Fibroblast of skin of right quadriceps (primary cell): ENCODE data around the gene P4HA3.

Source experiments
- DNase-seq: peaks from one replicate; pipeline ENCODE4 v3.0.0-alpha.2; 2013

P4HA3 gene

DNA sequence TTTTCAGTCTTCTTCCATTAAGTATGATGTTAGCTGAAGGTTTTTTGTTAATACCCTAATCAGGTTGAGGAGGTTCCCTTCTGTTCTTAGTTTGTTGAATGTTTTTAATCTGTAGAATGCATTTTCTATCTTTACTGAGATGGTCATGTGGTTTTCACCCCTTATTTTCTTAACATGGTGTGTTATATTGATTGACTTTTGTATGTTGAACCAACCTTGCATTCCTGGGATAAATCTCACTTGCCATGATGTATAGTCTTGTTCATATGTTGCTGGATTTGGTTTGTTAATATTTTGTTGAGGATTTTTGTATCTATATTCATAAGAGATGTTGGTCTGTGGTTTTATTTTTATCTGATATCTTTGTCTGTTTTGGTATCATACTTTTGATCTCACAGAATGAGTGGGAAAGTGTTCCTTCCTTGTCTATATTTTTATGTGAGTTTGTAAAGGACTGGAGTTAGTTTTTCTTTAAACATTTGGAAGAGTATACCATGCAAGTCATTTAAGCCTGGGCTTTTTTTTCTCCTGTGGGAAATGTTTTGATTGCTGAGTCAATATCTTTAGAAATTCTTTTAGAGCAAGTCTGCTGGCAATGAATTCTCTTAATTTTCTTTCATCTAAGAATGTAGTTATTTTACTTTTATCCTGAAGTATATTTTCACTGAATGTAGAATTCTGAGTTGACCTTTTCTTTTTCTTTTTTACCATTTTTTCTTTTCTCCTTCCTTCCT, 5.5 kb upstream of the P4HA3 start:
- DNase-seq = peak; percentile 61

DNA sequence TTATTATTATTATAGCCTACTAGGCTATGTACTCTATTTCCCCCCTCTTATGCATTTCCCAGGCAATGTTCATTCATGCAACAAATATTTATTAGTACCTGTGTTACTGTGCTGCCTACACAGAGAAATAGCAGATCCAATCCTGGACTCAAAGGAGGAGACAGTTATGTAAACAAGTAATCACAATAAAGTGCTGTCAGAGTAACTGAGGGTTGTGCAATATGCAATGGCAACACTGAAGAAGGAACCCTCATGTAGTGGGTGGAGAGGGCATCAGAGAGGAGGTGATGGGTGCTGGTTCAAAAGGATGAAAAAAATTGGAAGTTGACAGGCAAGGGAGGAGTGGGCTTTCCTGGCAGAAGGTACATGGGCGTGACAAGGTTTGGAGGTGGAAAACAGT, 886 bp upstream of the P4HA3 start:
- DNase-seq = no peak

DNA sequence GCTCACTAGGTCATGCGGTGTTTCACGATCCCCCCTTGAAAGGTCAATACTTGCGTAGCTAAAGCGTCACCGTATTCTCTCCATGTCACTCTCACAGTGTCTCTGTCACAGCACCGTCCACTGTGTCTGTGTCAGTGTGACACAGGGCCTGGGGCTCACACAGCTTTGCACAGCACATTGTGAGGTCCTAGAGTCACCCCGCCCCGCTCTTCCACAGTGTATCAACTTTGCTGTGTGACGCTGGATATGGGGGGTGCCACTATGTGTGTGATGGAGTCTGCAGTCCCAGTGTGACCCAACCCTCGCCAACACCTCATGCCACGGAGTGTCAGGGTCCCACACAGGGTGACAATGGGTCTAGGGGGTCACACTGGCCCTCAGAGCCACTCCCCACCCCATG, 583 bp downstream of the P4HA3 start:
- DNase-seq = no peak

DNA sequence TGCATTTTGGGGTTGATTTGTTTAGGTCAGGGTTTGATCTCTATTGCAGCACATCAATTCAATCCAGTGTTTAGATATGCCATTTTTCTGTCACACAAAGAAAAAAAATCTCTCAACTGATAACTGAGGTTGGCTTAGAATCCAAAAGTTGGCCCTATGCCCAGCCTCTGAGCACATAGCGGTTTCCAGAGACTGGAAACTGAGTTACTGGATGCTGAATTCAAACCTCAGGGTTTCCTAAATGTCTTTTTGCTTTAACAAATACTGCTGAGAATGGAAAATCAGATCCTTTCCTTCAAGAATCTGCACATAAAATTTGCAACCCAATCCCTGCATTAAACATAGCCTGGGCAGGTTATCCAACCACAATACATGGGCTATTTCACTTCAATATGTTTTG, 4.0 kb downstream of the P4HA3 start:
- peak; percentile 68 for DNase-seq

DNA sequence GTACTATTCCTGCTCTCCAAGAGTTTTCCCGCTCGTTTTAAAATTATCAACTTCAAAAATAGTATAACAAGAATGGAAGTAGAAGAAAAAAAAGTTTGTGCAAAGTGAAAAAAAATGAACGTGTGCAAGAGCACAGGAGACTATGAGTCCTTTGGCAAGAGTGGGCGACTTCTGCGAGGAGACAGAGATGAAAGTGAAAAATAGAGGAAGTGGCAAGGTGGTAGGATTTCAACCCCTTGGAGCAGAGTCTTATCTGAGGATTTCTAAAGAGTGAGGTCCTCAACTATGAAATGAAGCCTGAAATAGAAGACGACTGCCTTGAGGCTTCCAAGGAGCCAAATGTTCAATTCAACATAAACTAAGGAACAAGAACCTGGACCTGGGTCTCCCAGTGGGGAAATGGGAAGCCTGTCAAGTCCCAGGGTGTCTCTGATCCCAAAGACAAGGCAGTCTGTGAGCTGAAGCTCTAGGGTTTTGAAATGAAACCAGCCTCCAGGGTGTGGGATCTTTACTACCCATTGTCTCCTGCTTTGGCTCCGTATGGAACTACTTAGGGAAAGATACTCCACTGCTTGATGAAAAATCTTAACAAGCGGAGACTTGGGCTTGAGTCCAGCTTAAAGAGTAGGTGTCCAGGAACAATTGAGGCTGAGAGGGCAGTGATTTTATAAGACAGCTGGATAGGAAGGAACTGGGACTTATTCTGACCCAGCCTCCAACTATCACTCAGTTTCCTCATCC, 4.8 kb downstream of the P4HA3 start:
- DNase-seq = no peak

DNA sequence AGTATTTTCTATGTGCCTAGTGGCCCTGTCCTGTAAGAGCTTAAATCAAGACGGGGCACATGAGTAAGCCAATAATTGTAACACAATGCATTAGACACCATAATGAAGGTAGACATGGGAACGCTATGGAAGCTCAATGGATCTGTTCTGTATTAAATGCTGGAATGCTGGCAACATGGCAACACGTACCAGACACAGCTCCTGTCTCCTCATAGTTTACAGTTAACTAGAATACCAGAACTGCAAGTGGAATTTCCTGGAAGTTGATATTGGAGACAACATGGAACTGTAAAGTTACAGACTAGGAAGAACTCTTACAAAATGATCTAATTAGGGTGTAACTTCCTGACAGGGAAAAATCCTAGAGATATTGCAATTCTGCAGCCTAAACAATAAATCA, 12.4 kb downstream of the P4HA3 start:
- DNase-seq = peak; percentile 40

DNA sequence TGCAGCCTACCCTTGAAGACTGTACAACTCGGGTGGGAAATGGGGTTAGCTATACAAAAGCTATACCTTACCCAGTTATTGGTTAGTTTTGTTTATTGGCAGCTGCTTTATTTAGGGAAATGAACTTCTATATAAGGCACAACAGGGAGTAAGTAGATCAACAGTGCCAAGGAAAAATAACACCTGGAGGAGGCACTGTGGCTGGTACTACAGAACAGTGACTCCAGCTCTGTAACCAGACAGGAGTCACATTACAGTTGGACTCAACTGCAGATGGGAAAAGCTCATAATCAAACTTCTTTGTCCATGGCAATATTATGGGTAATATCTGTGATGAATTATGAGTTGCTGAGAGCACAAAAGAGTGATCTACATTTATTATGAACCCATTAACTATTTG, 14.0 kb downstream of the P4HA3 start:
- DNase-seq = no peak

DNA sequence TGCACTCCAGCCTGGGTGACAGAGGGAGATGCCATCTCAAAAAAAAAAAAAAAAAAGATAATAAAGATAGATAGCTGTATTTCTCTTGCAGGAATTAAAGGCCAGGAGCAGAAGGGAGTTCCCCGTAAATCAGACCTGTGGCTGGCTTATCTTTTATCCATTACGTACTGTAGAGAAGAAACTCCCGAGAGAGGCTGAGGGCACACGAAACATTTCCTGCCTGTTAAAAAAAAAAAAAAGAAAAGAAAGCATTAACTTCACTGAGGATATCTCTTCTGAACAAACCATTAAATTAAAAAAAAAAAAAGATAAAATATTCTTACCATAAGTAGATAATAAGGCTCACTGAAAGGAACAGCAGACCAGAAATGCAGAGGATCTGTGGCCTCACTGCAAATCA, 22.5 kb downstream of the P4HA3 start:
- no peak for DNase-seq

DNA sequence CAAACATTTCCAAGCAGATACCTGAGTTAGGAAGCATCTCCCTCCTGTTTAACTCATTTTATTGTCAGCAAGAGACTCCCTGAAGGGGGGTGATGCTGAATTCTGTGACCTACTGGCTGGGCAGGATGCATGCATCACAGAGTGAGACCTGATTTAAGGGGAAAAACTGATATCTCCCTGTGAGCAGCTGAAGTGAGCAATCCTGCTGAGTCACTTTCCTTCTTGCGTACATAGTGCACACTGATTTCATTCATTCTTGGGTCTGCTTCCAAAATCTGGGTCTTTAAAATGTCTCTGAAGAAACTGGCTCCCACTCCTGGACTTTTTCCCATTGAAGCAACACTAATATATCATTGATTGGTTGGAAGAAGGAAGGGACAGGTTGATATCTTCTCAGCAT, 23.3 kb downstream of the P4HA3 start:
- peak; percentile 96 for DNase-seq

DNA sequence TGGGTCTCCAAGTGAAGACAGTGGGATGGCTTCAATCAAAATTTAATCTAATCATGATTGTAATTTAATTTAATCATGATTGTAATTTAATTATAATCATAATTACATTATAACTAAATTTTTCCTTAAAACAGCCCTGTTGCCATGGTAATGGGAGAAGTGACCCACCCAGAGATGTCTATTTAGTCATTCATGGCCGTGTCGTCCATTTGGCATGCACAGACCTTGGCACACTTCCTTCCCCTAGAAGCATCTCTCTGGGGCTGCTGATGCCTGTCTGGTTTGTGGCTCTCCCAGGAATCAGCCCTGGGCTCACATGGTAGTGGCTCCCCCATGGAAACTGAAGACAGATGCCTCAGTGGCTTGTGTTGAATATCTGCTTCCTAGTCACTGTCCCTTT, 27.0 kb downstream of the P4HA3 start:
- peak; percentile 39 for DNase-seq

DNA sequence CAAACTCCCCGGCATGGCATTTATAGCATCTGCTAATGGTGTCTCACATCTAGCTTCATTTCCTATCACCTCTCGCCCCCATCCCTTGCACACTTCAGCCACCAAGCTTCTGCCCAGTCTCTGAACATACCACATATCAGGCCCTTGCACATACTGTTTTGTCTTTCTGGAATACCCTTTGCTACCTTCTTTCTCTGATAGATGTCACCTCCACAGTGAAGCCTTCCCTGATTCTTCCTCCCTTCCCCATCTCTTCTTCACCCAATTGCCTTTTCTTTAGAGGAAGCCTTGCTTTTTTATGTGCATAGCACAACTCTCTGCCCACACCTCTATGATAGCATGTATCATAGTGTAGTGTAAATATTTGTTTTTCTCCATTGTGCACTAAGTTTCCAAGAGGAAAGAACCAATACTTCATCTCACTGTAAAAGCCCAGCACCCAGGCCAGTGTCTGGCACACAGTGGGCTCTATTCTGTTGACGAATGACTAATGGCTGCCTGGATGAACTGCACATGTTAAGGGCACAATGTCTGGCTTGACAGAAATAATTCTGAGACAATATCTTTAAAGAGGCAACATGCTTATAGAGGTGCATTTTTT, 27.8 kb downstream of the P4HA3 start:
- DNase-seq = no peak

DNA sequence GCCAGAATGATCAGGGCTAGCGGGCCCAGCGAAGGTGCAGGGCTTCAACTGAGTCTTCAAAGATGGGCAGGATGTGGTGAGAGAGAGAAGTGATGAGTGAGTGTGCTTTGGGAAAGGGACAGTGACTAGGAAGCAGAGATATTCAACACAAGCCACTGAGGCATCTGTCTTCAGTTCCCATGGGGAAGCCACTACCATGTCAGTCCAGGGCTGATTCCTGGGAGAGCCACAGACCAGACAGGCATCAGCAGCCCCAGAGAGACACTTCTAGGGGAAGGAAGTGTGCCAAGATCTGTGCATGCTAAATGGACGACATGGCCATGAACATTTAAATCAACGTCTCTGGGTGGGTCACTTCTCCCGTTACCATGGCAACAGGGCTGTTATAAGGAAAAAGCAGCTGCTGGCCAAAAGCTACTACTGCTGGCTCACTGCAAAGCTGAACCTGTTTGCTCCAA, 28.5 kb downstream of the P4HA3 start:
- DNase-seq = peak; percentile 28

DNA sequence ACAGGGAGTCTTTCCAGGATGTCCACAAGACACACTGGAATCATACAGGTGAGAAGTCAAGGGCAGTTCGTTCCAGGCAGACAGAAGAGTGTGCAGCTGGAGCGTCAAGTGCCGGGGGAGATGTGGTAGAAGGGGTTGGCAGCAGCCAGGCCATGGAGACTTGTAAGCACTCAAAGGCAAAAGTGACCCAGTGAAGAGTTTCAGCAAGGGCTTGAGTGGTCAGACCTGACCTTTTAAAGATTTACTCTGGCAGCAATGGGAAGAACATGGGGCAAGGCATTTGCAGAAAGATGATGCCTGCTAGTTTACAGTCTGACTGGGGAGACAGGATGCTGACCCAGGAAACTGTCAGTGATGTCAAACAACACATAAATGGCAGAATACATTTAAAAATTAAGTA, 29.0 kb downstream of the P4HA3 start:
- DNase-seq = no peak

DNA sequence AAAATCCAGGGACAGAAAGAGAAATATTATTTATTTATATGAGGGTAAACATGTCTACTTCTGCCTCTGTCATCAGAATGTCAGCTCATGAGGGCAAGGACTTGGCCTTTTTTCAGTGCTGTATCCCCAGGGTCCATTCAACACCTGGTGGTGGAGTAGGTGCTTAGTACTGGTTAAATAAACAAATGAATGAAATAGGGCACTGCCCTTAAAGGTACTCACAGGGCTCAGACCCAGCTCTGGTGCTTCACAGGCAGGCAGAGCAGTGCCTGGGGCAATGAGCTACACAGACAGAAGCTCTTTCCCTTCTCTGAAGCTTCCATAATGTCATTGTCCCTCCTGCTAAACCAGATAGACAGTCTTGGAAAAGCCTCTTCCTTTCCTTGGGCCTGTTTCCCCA, 30.9 kb downstream of the P4HA3 start:
- no peak for DNase-seq

DNA sequence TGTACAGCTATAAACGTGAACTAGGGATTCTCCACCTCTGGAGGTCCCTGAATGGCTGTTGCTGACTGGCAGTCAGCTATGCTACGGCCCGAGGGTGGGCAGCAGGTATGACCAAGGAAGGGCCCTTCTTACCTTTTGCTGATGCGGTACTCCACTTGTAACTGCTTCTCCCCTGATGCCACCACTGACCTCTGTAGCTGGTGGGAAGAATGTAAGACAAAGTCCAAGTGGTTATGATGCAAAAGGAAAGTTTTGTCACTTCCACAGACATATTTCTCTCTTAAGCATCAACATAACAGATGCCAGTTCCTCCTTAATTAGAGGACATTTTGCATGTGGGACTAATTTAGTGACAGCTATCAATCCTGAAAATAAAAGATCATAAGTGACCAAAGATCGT, 32.2 kb downstream of the P4HA3 start:
- no peak for DNase-seq

DNA sequence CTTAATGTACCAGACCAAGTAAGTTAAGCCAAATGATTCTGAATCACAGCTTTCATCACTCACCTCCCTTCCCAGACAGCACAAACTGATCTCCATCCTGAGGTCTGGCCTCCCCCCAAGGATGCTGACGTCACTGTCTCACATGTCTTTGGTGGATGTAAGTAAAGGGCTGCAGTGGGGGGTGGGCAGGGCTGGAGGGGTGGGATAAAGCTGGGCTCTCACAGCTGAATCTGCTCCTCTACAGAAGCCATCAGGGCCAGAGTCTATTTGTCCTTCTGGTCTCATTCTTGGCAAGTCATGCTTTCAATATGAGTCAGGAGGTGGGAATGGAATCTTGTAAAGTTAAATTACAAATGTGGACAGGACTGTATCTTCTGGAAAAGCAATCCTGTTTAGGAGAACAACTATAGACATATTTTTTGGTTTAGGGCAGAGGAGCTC, 32.7 kb downstream of the P4HA3 start:
- DNase-seq = peak; percentile 100

DNA sequence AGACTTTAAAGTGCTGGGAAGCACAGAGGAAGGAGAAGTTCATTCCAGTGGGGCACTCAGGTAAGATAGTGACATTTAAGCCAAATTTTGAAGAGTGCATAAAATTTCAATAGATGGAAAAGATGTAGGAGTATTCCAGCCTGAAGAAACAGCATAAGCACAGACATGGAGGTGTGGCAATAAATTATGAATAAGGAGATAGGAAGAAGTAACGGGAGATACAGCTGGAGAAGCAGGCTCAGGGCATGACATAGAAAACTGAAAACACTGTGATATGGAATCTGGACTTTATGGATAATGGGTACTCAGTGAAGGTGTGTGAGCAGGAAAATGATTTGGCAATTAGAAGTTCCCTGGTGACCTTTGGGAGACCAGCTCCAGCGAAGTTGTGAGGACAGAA, 33.3 kb downstream of the P4HA3 start:
- DNase-seq = no peak

DNA sequence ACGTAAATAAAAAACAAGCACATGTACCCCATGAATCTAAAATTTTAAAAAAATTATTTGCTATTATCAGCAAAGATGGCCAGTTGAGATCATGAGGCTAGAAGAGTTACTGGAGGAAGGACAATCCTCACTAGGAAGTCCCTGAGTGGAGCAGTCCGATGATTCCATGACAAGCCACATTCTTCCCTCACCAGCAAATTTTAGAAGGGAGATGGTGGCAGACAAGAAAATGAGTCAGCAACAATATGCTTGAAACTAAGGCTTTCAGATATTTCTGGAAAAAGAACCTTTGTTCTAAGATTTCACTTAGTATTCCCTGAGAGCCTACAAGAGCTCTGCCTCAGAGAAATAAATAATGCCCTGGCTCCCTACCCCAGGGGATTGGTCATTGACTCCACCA, 34.9 kb downstream of the P4HA3 start:
- DNase-seq = peak; percentile 71

DNA sequence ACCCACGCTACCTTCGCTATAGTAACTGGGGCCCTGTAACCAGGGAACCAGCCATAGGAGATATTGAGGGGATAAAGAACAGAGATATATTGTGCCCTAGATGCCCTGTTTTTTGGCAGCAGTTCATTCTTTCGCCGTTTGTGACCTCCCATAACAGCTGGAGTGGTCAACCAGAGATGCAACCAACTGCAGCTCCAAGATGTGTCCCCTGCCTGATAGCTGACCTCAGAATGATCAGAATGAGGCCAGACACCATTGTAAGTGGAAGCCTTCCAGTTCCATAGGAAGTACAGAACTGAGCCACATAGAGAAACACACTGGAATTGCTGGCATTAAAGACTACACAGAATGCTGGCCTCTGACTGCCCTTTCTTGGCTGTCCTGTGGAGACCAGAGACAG, 39.2 kb downstream of the P4HA3 start:
- DNase-seq = no peak

DNA sequence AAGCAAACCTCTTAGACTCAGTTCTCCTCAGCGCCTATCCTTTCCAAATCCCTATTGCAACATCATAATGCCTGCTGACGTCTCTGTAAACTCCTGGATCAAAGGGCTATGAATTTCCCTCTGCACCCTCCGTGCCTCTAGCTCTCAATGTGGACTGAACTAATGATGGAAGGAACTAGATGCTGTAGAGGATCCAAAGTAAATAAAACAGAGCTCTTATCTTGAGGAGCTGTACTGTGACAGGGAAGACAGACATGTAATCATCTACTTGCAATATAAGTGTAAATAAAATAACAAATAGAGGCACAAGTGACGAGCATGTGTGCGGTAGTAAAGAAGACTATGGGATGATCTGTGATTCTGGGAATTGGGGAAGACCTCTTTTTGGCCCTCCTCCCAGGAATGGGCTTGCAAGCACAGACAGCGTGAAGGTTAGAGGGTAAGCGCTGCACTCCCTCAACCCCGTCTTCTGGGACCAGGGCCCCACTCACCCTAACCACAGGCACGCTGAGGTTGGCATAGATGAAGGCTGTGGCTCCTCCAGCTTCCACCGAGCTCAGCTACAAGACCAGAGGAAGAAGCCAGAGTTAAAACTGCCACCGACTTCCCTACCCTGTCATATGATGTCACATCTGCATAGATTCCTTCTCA, 42.2 kb downstream of the P4HA3 start:
- peak; percentile 80 for DNase-seq

DNA sequence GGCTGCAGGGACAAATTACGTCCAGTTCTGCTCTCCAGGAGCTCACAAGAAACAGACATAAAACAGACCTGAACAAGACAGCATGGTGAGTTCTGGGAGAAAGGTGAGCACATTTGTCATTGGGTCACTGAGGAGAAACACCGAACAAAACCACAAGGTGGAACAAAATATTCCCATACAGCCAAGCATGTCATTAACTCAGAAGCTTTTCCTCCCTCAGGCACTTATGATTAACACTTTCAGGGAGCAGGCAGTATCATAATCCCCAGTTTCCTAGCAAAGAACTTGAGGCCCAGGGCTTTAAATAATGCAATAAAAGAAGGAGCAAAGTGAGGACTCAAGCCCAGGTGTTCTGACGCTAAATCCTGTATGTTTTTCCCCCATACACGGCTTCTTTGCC, 43.0 kb downstream of the P4HA3 start:
- DNase-seq = no peak

DNA sequence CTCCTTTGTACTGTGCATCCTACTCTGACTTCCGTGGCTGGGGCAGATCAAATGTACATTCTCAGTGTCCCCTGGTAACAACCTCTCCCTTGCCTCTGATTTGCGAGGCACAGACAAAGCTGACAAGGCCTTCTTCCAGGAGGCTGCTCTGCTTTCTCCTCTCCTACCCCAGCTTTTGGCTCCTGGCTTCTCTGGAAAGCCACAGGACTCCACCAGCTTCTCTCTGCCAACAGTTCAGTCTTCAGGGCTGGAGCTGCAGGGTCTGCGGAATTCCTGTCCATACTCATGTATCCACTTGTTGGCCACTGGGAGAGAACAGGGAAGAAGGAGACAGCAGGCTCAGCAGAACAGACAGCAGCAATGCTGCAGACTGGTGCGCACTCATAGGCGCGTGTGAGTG, 44.4 kb downstream of the P4HA3 start:
- DNase-seq = no peak

DNA sequence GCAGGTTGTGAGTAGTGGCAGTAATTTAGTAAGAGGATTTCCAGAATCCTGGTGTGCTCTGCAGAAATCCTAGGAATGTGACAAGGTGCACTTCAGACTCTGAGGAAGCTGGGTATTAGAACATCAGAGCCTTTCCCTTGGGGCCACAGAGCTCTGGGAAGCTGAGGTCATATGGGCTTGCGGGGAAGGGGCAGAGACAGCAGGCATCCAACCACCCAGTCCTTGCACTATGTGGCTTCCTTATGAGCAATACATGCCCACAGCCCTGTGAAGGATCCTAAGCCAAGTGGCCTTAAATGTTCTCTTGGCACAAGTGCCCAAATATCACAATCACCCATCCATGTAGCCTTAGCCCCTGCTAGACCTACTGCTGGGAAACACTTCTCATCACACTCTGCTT, 46.2 kb downstream of the P4HA3 start:
- no peak for DNase-seq

DNA sequence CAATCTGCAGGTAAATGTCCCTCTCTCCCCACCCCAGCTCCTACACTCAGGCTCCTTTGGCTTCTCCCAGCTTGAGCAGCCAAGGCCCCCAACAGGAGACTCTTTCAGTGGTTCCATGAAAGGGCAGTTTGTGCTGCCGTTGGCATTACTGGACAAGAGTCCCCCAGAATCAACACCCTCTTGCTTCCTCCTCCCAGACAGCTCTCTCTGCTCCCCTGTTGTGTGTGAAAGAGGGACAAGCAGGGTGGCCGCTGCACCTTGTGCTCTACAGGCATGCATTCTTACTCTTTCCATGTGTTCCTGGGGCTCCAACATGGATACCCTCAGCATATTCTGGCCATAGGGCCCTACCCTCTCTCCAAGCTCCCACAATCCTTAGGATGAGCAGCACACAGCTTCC, 48.7 kb downstream of the P4HA3 start:
- no peak for DNase-seq
